Ascending aorta (tissue), 2 donors: ENCODE results near the gene EIF2AK3. TPM values are rescaled to one million over a fixed set of nuclear protein-coding genes. Genes with fewer than 3 reads are reported as not detected.

ENCODE experiments used
- DNase-seq, 2 donors: peaks; one replicate each; pipeline ENCODE4 v3.0.0-alpha.2; 2019; ENCODE audit warnings: low spot score in 2 of 2
- H3K27ac ChIP-seq, 2 donors: fragments of 200-600 bp; sonication (generic); one replicate each; pipeline ENCODE4 v1.5.1; 2016 to 2017; ENCODE audit warnings: mild to moderate bottlenecking in 1 of 2
- H3K27me3 ChIP-seq: fragments of 200-600 bp; sonication (generic); one replicate; pipeline ENCODE4 v1.5.1; 2017
- H3K36me3 ChIP-seq, 2 donors: fragments of 200-600 bp; sonication (generic); one replicate each; pipeline ENCODE4 v1.5.1; 2016
- H3K4me1 ChIP-seq, 2 donors: fragments of 200-600 bp; sonication (generic); one replicate each; pipeline ENCODE4 v1.5.1; 2016 to 2017; ENCODE audit warnings: mild to moderate bottlenecking in 1 of 2
- H3K4me3 ChIP-seq, 2 donors: fragments of 200-600 bp; sonication (generic); one replicate each; pipeline ENCODE4 v1.5.1; 2016 to 2017; ENCODE audit warnings: mild to moderate bottlenecking in 1 of 2
- H3K9me3 ChIP-seq, 2 donors: fragments of 200-600 bp; sonication (generic); one replicate each; pipeline ENCODE4 v1.5.1; 2016
- intact Hi-C: fragments of 100-400 bp; cut with DNase I; formaldehyde crosslinking; loops from one replicate; pipeline ENCODE4 v1.15.1; 2023
- total RNA-seq: library from RNA; depleted of rRNA; stranded (reverse); fragments of >200 nt; gene quantifications from one replicate; pipeline ENCODE4 v1.1.0, GENCODE V29; 2016
- TF ChIP-seq, protein P1 (sequence below), 3 experiments: fragments of 200-600 bp in 2 of 3; fragments of 450-650 bp in 1 of 3; sonication (generic) in 2 of 3; IDR thresholded peaks; one replicate each; pipeline ENCODE4 v1.5.1; 2016 to 2019; ENCODE audit warnings: antibody characterized with exemption in 3 of 3, mild to moderate bottlenecking in 1 of 3, moderate library complexity in 1 of 3

Gene EIF2AK3
- total RNA-seq, 1 donor from 2014 or later, result 6.5 TPM

- intact Hi-C loops, result no loop called here
- TF ChIP-seq, protein P1, sequence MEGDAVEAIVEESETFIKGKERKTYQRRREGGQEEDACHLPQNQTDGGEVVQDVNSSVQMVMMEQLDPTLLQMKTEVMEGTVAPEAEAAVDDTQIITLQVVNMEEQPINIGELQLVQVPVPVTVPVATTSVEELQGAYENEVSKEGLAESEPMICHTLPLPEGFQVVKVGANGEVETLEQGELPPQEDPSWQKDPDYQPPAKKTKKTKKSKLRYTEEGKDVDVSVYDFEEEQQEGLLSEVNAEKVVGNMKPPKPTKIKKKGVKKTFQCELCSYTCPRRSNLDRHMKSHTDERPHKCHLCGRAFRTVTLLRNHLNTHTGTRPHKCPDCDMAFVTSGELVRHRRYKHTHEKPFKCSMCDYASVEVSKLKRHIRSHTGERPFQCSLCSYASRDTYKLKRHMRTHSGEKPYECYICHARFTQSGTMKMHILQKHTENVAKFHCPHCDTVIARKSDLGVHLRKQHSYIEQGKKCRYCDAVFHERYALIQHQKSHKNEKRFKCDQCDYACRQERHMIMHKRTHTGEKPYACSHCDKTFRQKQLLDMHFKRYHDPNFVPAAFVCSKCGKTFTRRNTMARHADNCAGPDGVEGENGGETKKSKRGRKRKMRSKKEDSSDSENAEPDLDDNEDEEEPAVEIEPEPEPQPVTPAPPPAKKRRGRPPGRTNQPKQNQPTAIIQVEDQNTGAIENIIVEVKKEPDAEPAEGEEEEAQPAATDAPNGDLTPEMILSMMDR (IDR thresholded peaks at IDR 0.05), result no peak
- peaks cover 48 to 81% of the 10 kb centered on the region in 2 donors for H3K36me3 ChIP-seq
Observed at GRCh38 chr2:88575630-88576029, 51.6 kb downstream of the EIF2AK3 start.

GRCh38 chr2:88575051-88575450 is 52.2 kb downstream of the EIF2AK3 start:
- H3K27ac ChIP-seq, result no peak overlapping the region
- no peaks in the 10 kb centered on the region for H3K27me3 ChIP-seq
- no peak for DNase-seq
- H3K4me3 ChIP-seq, result no peak overlapping the region
- H3K36me3 ChIP-seq, result peaks cover 54 to 81% of the 10 kb centered on the region in 2 donors
- intact Hi-C loops, result no loop called here
- H3K4me1 ChIP-seq, result no peaks in the 10 kb centered on the region
- TF ChIP-seq, protein P1 (IDR thresholded peaks at IDR 0.05), result no peak
- no peaks in the 10 kb centered on the region for H3K9me3 ChIP-seq

More at GRCh38 chr2:88575630-88576029, 51.6 kb downstream of the EIF2AK3 start:
- no peak for DNase-seq
- no peaks in the 10 kb centered on the region for H3K27me3 ChIP-seq
- no peaks in the 10 kb centered on the region for H3K4me1 ChIP-seq
- H3K27ac ChIP-seq, result no peak overlapping the region
- no peak overlapping the region for H3K4me3 ChIP-seq
- no peaks in the 10 kb centered on the region for H3K9me3 ChIP-seq

GRCh38 chr2:88574445-88574844 is 52.8 kb downstream of the EIF2AK3 start:
- Histone ChIP-seq H3K27ac (no peak overlapping the region), H3K9me3 (no peaks in the 10 kb centered on the region), H3K4me1 (no peaks in the 10 kb centered on the region), H3K27me3 (no peaks in the 10 kb centered on the region), H3K4me3 (no peak overlapping the region), H3K36me3 (peaks cover 58 to 75% of the 10 kb centered on the region in 2 donors)
- TF ChIP-seq, protein P1 (IDR thresholded peaks at IDR 0.05), result no peak
- no peak for DNase-seq
- intact Hi-C loops, result no loop called here

- TF ChIP-seq, protein P1 (IDR thresholded peaks at IDR 0.05), result no peak
Observed at GRCh38 chr2:88568179-88568578, 59.1 kb downstream of the EIF2AK3 start.

DNA sequence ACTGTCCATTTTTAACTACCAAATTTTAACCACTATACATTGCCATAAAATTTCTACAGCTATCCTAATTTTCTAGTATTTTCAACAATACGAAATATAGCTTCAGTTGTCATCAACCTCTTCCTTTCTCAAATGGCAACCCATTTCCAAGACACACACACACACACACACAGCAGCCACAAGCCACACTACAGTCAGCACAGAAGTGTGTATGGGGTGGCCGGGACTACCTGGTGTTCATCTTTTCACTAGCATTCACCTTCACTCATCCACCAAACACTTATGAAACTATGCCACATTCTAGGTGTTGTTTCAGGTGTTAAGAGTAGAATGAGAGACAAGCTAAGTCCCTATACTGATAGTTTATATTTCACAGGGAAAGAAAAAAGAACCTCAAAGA is 62.9 kb downstream of the EIF2AK3 start:
- H3K36me3 ChIP-seq, result peaks cover 25 to 54% of the 10 kb centered on the region in 2 donors
- intact Hi-C loops, result no loop called here
- no peak overlapping the region for H3K27ac ChIP-seq

More at GRCh38 chr2:88568179-88568578, 59.1 kb downstream of the EIF2AK3 start:
- no peak for DNase-seq
- H3K4me3 ChIP-seq, result no peak overlapping the region
- no peaks in the 10 kb centered on the region for H3K4me1 ChIP-seq
- H3K27me3 ChIP-seq, result no peaks in the 10 kb centered on the region
- intact Hi-C loops, result no loop called here
- peaks cover 21 to 37% of the 10 kb centered on the region in 2 donors for H3K36me3 ChIP-seq
- no peaks in the 10 kb centered on the region for H3K9me3 ChIP-seq
- H3K27ac ChIP-seq, result no peak overlapping the region

More for the DNA sequence above, 62.9 kb downstream of the EIF2AK3 start:
- TF ChIP-seq, protein P1 (IDR thresholded peaks at IDR 0.05), result no peak
- Histone ChIP-seq H3K4me1 (no peaks in the 10 kb centered on the region), H3K4me3 (no peak overlapping the region), H3K27me3 (no peaks in the 10 kb centered on the region), H3K9me3 (no peaks in the 10 kb centered on the region)
- DNase-seq, result no peak
